Measurements from ENCODE around the gene RETN. TPM values are rescaled to one million over a fixed set of nuclear protein-coding genes. Genes with fewer than 3 reads are reported as not detected.
"Not testable (repeated sequence)": the region's sequence is repeated elsewhere in the genome, so short reads cannot be mapped to it uniquely, and the experiment has no call there.

Gene RETN
- total and polyA plus RNA-seq, 5 donors, result 0.49 to 7.2 (median 1.2) TPM; not detected in 1

GRCh38 chr19:7639863-7640348 lies 28.9 kb upstream of the RETN start:
- WGBS, result 97% methylated on average over 13 of the region's 13 CpGs
- Histone ChIP-seq H3K27ac (ENCODE audit: low read length) (no peak overlapping the region), H3K4me1 (ENCODE audit: control insufficient read depth, insufficient read depth, low read length) (no peaks in the 10 kb centered on the region), H3K4me3 (ENCODE audit: low read length) (no peak overlapping the region), H3K27me3 (ENCODE audit: control insufficient read depth, insufficient read depth) (no peaks in the 10 kb centered on the region), H3K9me3 (ENCODE audit: control insufficient read depth, low read length) (no peaks in the 10 kb centered on the region)
- intact Hi-C loops (cut with DNase I), result no loop called here
- no peak for ATAC-seq
- DNase-seq, result peak in 2 of 3 donors; percentile 7 to 20

DNA sequence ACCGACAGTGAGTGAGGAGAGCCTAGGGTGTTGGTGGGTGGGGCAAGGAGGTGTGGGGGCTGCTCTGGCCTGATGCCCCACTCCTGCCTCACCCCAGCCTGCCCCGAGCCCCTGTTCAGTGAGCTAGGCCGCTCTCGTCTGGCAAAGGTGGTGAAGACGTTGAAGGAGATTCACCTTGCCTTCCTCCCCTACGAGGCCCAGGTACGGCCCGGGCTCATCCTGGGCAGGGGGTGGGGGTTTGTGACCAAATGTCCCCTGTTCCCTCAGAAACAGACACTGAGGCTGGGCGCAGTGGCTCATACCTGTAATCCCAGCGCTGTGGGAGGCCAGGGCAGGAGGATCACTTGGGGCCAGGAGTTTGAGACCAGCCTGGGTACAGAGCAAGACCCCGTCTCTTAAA lies 28.0 kb upstream of the RETN start:
- no peaks in the 10 kb centered on the region for H3K4me1 ChIP-seq (ENCODE audit: control insufficient read depth, insufficient read depth, low read length)
- H3K27ac ChIP-seq (ENCODE audit: low read length), result no peak overlapping the region
- no peaks in the 10 kb centered on the region for H3K9me3 ChIP-seq (ENCODE audit: control insufficient read depth, low read length)
- no peak for ATAC-seq
- no peak overlapping the region for H3K4me3 ChIP-seq (ENCODE audit: low read length)
- intact Hi-C loops (cut with DNase I), result no loop called here
- no peaks in the 10 kb centered on the region for H3K27me3 ChIP-seq (ENCODE audit: control insufficient read depth, insufficient read depth)
- WGBS, result 94% methylated on average over 11 of the region's 11 CpGs
- peak in 2 of 3 donors; percentile 26 to 29 for DNase-seq

DNA sequence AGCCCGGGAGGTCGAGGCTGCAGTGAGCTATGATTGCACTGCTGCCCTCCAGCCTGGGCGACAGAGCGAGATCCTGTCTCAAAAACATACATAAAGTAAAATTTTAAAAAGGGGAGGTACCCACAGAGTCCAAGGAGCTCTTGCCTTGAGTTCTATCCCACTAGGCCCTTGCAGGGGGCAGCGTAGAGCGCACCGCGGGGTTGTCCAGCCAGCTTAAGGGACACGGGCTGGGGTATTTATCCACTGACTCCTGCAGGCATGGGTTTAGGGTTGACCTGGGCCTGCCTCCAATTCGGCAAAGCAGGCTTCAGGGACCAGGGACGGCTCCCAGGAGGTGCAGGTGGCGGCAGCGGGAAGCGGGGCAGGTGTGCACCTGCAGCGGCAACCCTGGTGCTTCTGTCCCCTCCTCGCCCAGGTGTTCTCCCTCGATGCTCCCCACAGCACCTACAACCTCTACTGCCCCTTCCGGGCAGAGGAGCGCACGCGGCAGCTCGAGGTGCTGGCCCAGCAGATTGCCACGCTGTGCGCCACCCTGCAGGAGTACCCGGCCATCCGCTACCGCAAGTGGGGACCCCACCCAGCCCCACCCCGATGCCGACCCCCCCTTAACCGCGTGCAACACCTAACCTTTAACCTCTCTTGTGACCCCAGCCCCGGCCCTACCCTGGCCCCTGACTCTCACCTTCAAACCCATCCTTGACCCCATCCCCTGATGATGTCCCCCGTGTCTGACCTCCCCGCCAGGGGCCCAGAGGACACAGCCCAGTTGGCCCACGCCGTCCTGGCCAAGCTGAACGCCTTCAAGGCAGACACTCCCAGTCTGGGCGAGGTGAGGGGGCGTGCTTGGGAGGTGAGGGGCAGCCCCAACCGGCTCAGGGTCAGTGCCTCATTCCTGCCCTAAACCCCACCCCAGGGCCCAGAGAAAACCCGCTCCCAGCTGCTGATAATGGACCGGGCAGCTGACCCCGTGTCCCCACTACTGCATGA lies 27.3 kb upstream of the RETN start:
- DNase-seq (peak in 2 of 3 donors; percentile 43 to 44), ATAC-seq (no peak)
- whole genome bisulfite sequencing, result 85% methylated on average over 43 of the region's 43 CpGs
- Histone ChIP-seq H3K27ac (ENCODE audit: low read length) (no peak overlapping the region), H3K27me3 (ENCODE audit: control insufficient read depth, insufficient read depth) (no peaks in the 10 kb centered on the region), H3K9me3 (ENCODE audit: control insufficient read depth, low read length) (no peaks in the 10 kb centered on the region), H3K4me1 (ENCODE audit: control insufficient read depth, insufficient read depth, low read length) (no peaks in the 10 kb centered on the region), H3K4me3 (ENCODE audit: low read length) (no peak overlapping the region)
- intact Hi-C loops (cut with DNase I), result no loop called here

DNA sequence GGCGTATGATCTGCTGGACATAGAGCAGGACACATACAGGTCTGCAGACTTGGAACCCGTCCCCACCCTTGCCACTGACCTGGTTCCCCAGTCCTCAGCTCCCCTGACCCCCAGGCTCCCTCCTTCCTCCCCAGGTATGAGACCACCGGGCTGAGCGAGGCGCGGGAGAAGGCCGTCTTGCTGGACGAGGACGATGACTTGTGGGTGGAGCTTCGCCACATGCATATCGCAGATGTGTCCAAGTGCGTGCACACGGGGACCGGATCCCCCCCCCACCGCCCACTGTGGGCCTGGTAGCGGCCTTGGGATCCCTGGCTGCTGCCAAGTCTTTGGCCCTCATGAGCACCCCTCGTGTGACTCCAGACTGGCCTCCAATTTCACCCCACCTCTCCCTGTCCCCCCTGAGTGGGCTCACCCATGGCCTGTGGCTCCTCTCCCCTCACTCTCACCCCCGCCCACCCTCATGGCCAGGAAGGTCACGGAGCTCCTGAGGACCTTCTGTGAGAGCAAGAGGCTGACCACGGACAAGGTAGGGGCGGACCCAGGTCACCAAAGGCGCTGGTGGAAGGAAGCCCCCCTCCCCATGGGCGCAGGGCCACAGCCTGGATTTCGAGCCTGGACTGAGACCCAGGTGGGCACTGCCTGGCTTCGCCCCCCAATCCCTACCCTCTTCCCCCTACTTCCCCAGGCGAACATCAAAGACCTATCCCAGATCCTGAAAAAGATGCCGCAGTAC lies 26.4 kb upstream of the RETN start:
- intact Hi-C loops (cut with DNase I), result no loop called here

DNA sequence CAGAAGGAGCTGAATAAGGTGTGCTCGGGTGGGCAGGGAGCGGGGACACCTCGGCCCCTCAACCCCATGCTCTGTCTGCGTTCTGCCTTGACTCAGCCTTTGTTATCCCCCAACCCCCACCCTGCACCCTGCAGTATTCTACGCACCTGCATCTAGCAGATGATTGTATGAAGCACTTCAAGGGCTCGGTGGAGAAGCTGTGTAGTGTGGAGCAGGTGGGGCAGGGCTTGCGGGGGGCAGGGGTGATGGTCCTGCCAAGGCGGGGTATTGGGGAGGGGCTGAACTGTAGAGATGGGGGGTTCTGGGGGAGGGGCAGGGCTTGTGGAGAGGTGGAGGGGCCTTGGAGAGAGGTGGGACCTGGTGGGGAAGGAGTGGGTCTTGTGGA lies 25.8 kb upstream of the RETN start:
- peak in 1 of 3 donors; percentile 32 for DNase-seq
- intact Hi-C loops (cut with DNase I), result no loop called here

More for the DNA sequence above, 26.4 kb upstream of the RETN start:
- Histone ChIP-seq H3K4me1 (ENCODE audit: control insufficient read depth, insufficient read depth, low read length) (no peaks in the 10 kb centered on the region), H3K4me3 (ENCODE audit: low read length) (no peak overlapping the region), H3K27me3 (ENCODE audit: control insufficient read depth, insufficient read depth) (no peaks in the 10 kb centered on the region), H3K27ac (ENCODE audit: low read length) (no peak overlapping the region), H3K9me3 (ENCODE audit: control insufficient read depth, low read length) (no peaks in the 10 kb centered on the region)
- DNase-seq (peak; percentile 19 to 40 (median 38)), ATAC-seq (no peak)
- WGBS, result 88% methylated on average over 27 of the region's 27 CpGs

DNA sequence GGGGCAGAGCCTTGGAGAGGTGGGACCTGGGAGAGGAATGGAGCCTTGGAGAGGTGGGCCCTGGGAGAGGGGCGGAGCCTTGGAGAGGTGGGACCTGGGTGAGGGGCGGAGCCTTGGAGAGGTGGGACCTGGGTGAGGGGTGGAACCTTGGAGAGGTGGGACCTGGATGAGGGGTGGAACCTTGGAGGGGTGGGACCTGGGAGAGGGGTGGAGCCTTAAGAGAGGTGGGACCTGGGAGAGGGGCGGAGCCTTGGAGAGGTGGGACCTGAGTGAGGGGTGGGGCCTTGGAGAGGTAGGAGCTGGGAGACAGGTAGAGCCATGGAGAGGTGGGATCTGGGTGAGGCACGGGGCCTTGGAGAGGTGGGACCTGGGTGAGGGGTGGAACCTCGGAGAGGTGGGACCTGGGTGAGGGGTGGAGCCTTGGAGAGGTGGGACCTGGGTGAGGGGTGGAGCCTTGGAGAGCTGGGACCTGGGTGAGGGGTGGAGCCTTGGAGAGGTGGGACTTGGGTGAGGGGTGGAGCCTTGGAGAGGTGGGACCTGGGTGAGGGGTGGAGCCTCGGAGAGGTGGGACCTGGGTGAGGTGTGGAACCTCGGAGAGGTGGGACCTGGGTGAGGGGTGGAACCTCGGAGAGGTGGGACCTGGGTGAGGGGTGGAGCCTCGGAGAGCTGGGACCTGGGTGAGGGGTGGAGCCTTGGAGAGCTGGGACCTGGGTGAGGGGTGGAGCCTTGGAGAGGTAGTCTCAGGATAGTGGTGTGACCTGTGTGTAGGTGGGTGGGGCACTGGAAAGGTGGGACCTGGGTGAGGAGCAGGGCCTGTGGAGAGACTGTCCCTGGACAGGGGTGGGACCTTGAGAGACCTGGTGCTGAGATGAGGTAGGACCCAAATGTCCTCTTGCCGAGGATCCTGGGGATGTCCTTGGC lies 25.0 kb upstream of the RETN start:
- H3K27me3 ChIP-seq (ENCODE audit: control insufficient read depth, insufficient read depth); intact Hi-C loops (cut with DNase I); H3K4me1 ChIP-seq (ENCODE audit: control insufficient read depth, insufficient read depth, low read length); H3K9me3 ChIP-seq (ENCODE audit: control insufficient read depth, low read length); H3K4me3 ChIP-seq (ENCODE audit: low read length); H3K27ac ChIP-seq (ENCODE audit: low read length); ATAC-seq: not testable (repeated sequence)
- 47% methylated on average over 10 of the region's 10 CpGs for WGBS
- DNase-seq, result peak in 1 of 3 donors; percentile 35

More for the DNA sequence above, 25.8 kb upstream of the RETN start:
- no peaks in the 10 kb centered on the region for H3K9me3 ChIP-seq (ENCODE audit: control insufficient read depth, low read length)
- no peaks in the 10 kb centered on the region for H3K4me1 ChIP-seq (ENCODE audit: control insufficient read depth, insufficient read depth, low read length)
- no peak overlapping the region for H3K27ac ChIP-seq (ENCODE audit: low read length)
- no peaks in the 10 kb centered on the region for H3K27me3 ChIP-seq (ENCODE audit: control insufficient read depth, insufficient read depth)
- ATAC-seq, result no peak
- no peak overlapping the region for H3K4me3 ChIP-seq (ENCODE audit: low read length)
- 92% methylated on average over 8 of the region's 8 CpGs for WGBS

DNA sequence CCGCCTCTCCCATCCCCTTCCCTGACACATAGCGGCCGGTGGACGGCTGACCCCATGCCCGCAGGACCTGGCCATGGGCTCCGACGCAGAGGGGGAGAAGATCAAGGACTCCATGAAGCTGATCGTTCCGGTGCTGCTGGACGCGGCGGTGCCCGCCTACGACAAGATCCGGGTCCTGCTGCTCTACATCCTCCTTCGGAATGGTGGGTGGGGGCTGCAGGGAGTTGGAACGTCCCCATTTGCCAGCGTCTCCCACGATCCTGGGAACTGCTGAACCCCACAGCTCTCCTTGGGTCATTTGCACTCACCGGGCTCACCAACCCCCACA lies 24.3 kb upstream of the RETN start:
- H3K4me3 ChIP-seq (ENCODE audit: low read length), result no peak overlapping the region
- H3K9me3 ChIP-seq (ENCODE audit: control insufficient read depth, low read length), result no peaks in the 10 kb centered on the region
- no peaks in the 10 kb centered on the region for H3K27me3 ChIP-seq (ENCODE audit: control insufficient read depth, insufficient read depth)
- H3K27ac ChIP-seq (ENCODE audit: low read length), result no peak overlapping the region
- intact Hi-C loops (cut with DNase I), result no loop called here
- WGBS, result 93% methylated on average over 20 of the region's 20 CpGs
- ATAC-seq (no peak), DNase-seq (peak in 1 of 3 donors; percentile 33)
- H3K4me1 ChIP-seq (ENCODE audit: control insufficient read depth, insufficient read depth, low read length), result no peaks in the 10 kb centered on the region

DNA sequence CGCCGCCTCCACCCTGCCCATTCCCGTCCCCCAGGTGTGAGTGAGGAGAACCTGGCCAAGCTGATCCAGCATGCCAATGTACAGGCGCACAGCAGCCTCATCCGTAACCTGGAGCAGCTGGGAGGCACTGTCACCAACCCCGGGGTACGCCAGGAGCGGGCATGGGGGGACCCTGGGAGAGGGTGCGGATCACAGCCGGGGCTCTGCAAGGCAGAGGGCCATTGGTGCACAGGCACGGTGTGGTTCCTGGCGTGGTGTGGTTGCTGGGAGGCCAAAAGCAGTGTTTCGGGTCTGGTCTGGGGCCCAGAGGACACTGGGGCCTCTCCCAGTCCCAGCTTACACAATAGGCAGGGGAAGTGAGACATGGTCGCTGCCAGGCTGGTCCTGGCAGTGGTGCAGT lies 23.7 kb upstream of the RETN start:
- H3K4me3 ChIP-seq (ENCODE audit: low read length), result no peak overlapping the region

DNA sequence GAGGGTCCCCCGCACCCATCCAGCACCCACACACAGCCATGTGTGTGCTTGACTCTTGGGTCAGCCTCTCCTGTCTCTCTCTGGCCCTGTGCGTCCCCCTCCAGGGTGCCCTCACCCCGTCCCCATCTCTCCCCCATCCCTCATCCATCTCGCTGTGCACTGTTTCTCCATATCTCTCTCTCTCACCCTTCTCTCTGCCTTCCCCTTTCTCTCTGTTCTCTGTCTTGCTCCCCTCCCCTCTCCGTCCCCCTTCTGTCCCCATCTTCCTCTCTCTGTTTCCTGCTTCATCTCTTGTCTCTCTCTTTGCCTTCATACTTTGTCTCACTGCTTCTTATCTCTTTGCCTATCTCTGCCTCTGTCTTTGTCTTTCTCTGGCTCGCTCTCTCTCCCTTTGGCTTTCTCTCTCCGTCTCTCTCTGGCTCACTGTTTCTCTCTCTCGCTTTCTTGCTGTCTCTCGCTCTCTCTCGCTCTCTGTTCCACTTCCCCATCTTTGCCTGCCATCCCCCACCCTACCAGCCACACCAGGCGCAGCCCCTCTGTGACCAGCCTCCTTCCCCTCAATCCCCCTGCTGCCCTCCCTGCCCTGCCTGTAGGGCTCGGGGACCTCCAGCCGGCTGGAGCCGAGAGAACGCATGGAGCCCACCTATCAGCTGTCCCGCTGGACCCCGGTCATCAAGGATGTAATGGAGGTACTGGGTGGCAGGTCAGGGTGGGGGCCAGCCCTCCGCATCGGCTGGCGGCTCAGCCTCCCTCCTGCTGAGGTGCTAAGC lies 23.0 kb upstream of the RETN start:
- no peak for ATAC-seq
- H3K27me3 ChIP-seq (ENCODE audit: control insufficient read depth, insufficient read depth), result no peaks in the 10 kb centered on the region

More for the DNA sequence above, 23.7 kb upstream of the RETN start:
- Histone ChIP-seq H3K27me3 (ENCODE audit: control insufficient read depth, insufficient read depth) (no peaks in the 10 kb centered on the region), H3K4me1 (ENCODE audit: control insufficient read depth, insufficient read depth, low read length) (no peaks in the 10 kb centered on the region), H3K9me3 (ENCODE audit: control insufficient read depth, low read length) (no peaks in the 10 kb centered on the region), H3K27ac (ENCODE audit: low read length) (no peak overlapping the region)
- no peak for ATAC-seq
- peak in 1 of 3 donors; percentile 43 for DNase-seq
- intact Hi-C loops (cut with DNase I), result no loop called here
- WGBS, result 87% methylated on average over 14 of the region's 14 CpGs

DNA sequence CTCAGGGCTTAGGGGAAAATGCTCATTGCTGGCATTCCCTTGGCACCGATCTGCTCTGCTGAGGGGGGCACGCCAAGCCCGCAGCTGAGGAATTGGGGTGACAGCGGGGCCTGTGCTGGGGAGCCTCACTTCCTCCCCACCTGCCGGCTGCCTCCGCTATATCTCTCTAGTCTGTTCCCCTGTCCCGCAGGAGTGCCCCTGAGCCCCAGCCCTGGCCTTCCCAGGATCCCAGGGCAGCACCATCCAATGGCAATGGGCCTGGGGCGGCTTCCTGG lies 22.5 kb upstream of the RETN start:
- 82% methylated on average over 8 of the region's 8 CpGs for WGBS
- peak in 1 of 3 donors; percentile 27 for DNase-seq
- intact Hi-C loops (cut with DNase I), result no loop called here
- H3K27me3 ChIP-seq (ENCODE audit: control insufficient read depth, insufficient read depth), result no peaks in the 10 kb centered on the region
- no peak overlapping the region for H3K4me3 ChIP-seq (ENCODE audit: low read length)
- H3K27ac ChIP-seq (ENCODE audit: low read length), result no peak overlapping the region
- no peaks in the 10 kb centered on the region for H3K9me3 ChIP-seq (ENCODE audit: control insufficient read depth, low read length)
- ATAC-seq, result no peak
- H3K4me1 ChIP-seq (ENCODE audit: control insufficient read depth, insufficient read depth, low read length), result no peaks in the 10 kb centered on the region

More for the DNA sequence above, 23.0 kb upstream of the RETN start:
- no peak overlapping the region for H3K4me3 ChIP-seq (ENCODE audit: low read length)
- no peaks in the 10 kb centered on the region for H3K4me1 ChIP-seq (ENCODE audit: control insufficient read depth, insufficient read depth, low read length)
- no peak overlapping the region for H3K27ac ChIP-seq (ENCODE audit: low read length)
- no peaks in the 10 kb centered on the region for H3K9me3 ChIP-seq (ENCODE audit: control insufficient read depth, low read length)
- DNase-seq, result peak in 2 of 3 donors; percentile 25 to 27
- WGBS, result 52% methylated on average over 20 of the region's 20 CpGs
- intact Hi-C loops (cut with DNase I), result no loop called here

All from right cardiac atrium (tissue), 5 donors.